8988T (cell line): ENCODE data around the gene E2F4.

Experiments used
- DNase-seq: peaks from one replicate; pipeline ENCODE4 v3.0.0; 2011

The E2F4 gene, protein sequence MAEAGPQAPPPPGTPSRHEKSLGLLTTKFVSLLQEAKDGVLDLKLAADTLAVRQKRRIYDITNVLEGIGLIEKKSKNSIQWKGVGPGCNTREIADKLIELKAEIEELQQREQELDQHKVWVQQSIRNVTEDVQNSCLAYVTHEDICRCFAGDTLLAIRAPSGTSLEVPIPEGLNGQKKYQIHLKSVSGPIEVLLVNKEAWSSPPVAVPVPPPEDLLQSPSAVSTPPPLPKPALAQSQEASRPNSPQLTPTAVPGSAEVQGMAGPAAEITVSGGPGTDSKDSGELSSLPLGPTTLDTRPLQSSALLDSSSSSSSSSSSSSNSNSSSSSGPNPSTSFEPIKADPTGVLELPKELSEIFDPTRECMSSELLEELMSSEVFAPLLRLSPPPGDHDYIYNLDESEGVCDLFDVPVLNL

GRCh38 chr16:67191995-67192681 lies at the start of gene E2F4:
TSS of gene E2F4 (plus strand) at chr16:67192155. CDS start at chr16:67192228, 73 bp downstream.
- peak; percentile 99 for DNase-seq

DNA sequence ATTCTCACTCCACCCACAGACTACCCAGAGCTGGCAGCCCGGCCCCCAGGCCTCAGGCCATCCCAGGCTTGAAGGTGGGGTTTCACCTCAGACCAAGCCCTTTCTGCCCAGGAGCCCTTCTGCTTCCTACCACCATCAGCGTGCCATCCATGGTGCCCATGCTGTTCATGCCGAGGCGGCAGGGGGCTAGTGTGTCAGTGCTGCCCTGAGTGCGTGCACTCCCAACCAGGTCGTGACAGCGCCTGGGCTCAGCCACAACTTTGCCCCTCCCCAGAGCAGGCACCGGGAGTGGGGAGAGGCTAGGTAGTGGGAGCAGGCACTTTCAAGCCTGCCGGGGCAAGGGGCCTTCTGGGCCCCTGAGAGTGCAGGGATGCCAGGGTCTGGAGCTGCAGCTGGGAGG lies 49.6 kb upstream of the E2F4 start:
- no peak for DNase-seq

DNA sequence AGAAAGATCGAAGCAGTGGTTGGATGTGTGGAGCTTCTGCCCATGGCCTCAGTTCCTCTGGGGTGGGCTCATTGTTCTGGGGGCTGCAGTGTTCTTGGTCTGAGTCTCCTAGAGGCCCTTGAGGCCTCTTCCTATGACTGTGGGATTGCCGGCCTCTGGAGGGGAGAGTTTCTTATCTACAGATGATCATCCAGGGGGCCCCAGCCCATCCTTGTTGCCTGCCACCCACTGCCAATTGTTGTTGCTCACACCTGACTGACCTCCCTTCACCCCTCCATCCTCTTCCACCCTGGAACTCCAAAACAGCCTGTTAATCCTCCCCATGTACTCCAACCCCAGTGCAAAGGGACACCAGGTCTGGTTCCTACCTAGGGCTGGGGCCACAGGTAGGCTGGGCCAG lies 47.0 kb upstream of the E2F4 start:
- DNase-seq, result no peak

DNA sequence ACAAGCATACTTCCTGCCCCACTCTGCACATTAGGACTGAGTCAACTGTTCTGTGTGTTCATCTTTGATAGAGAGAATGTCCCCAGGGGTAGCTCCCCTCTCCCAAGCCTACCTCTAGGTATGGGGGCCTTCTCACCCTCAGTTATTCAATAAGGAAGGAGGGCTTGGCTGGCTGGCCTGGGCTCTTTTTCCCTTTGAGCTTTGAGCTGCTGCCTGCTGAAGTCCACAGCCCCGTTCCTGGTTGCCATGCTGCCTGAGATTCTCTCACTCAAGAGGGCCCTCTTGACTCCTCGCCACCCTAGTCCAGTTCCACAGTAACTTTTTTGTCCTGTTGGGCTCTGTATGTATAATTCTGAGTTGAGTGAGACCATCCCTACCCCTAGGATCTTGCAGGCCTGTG lies 46.2 kb upstream of the E2F4 start:
- no peak for DNase-seq

- peak; percentile 57 for DNase-seq
Observed at GRCh38 chr16:67146523-67147357, 45.2 kb upstream of the E2F4 start.

- no peak for DNase-seq
Observed at GRCh38 chr16:67147437-67148140, 44.4 kb upstream of the E2F4 start.

DNA sequence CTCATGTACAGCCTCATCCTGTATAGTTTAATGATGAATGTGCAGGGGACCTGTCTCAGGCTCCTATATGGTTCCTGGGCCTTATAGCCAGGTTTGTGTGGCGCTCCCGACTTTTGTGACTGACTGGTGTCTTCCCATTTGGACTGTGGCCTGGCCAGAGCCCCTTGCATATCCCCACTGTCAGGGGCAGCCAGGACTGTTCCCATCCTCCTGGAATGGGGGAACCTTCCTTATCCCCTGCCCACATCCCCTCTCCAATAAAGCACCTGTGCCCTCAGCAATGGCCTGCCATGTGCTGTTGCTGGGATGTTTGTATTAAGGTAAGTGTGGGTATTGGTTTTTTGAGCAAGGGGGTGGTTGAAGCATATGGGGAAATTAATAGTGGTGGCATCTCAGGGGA lies 43.7 kb upstream of the E2F4 start:
- no peak for DNase-seq

- peak; percentile 45 for DNase-seq
Observed at GRCh38 chr16:67148656-67149275, 43.2 kb upstream of the E2F4 start.

DNA sequence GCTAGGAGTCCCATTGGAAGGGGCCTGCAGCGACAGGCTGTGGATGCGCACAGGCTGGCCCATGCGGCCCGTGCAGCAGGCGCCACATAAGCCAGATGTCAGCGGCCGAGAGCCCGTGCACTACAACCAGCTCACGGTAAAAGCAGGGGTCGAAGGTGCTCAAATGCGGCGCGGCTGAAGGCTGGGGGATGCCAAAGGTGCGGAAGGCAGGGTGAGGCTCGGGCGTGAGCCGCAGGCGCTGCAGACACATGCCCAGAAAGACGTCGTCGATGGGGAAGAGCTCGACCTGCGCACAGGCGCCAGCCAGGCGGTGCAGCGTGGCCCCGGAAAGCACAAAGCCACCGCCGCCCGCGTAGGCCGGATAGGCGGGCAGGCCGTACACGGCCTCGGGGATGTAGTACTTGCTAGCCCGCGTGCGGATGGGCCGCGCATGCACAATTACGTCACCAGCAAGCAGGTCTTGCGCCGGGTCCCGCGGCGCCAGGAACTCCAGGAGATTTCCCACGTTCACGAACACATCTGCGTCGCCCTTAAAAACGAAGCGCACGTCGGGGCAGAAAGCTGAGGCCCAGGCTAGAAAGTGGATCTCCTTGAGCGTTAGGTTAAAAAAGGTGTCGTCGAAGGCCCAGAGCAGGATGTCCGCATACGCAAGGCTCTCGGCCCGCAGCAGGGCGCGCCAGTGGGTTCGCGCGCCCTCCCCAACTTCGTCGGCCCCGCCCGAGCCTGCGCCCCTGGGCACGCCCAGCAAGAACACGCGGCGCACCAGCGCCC lies 42.5 kb upstream of the E2F4 start:
- peak; percentile 31 for DNase-seq

GRCh38 chr16:67150047-67150832 lies 41.7 kb upstream of the E2F4 start:
- peak; percentile 53 for DNase-seq

DNA sequence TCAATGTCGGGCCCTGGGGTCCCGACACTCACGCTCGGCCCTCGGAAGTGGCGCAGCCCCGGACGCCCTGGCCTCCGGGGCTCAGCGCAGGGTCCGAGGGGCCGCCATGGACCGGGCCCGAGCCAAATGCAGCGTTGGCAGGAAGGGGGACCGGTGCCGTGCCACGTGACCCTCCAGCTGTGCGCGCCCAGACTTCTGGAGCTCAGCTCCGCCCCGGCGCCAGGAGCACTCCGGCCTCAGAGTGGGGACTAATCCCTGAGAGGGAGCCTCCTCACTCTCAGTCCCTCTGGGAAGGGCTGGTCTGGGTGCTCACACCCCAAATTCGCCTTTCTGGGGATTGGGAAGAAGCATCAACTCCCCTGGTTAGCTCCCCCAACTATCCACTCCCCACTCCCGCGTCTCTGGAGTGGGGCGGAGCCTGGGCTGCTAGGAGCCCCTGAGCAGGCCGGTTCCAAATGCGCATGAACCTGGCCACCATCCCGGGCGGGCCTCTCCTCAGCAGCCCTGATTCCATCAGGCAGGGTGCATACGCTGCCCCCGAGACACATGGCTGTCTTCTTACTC lies 41.0 kb upstream of the E2F4 start, which contains the start of gene B3GNT9:
TSS of gene B3GNT9 (minus strand) at position 166 of the 564 bp plus-strand sequence. CDS start 513 bp downstream, outside the sequence.
- peak; percentile 73 for DNase-seq

DNA sequence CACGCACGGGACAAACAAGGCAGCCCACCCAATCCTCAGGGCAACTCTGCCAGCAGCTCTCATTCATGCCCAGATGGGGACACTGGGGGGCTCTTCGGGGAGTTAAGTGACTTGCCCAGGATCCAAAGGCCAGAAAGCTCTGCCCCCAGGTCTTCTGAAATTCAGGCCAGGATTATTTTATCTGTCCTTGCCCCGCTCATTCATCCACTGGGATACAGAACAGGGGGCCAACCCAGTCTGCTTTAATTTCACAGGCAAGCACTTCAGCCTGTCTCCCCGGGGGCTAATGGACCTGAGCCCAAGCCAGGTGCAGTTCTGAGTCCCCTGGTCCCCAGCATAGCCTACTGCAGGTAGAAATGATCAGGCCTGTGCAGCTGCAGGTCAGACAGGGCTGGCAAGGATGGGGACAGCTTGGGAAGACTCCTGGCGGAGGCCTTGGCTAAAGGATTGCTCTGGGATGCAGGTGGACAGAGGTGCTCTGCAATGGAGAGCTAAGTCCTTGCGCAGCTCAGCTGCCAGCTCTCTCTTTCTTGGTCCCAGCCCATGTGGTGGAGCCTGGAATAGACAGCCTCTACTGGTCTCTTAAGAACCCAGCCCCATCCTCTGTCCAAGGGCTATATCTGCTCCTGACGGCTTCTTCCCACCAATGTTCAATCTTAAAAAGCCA lies 40.4 kb upstream of the E2F4 start:
- DNase-seq, result peak; percentile 94

- peak; percentile 35 for DNase-seq
Observed at GRCh38 chr16:67154578-67155294, 37.2 kb upstream of the E2F4 start.

- DNase-seq, result peak; percentile 100
Observed at GRCh38 chr16:67155295-67156142, 36.4 kb upstream of the E2F4 start.

GRCh38 chr16:67156143-67156844 lies 35.7 kb upstream of the E2F4 start:
- peak; percentile 77 for DNase-seq

GRCh38 chr16:67157106-67157748 lies 34.7 kb upstream of the E2F4 start:
- DNase-seq, result no peak
